HCT116 (cell line): ENCODE results near the gene CIT. TPM values are rescaled to one million over a fixed set of nuclear protein-coding genes. Genes with fewer than 3 reads are reported as not detected.

ENCODE experiments used
- ATAC-seq: fragments of 200-7000 bp; cut with Tn5 transposase; 2 replicates; pipeline ENCODE4 v1.9.1; 2020; ENCODE audit warnings: mild to moderate bottlenecking, moderate library complexity
- BruUV-seq: library from RNA; stranded (reverse); fragments of 400-500 nt; replicated peaks from 2 replicates; lab custom pipeline; 2021; lab: Mats Ljungman, UMichigan
- CTCF ChIA-PET: fragments of 300-600 bp; sonication (Branson Sonifier 250); formaldehyde crosslinking; loops from one replicate; lab custom pipeline; 2021; ENCODE audit warnings: antibody characterized with exemption; lab: Charles Lee
- POLR2A ChIA-PET: fragments of 300-600, 350-600 bp; sonication (Branson Sonifier 250); formaldehyde crosslinking; loops from one replicate; lab custom pipeline; 2021; ENCODE audit warnings: antibody characterized with exemption; lab: Charles Lee
- RAD21 ChIA-PET, 2 experiments: fragments of 300-600 bp; sonication (Branson Sonifier 250); formaldehyde crosslinking; loops; one replicate each; lab custom pipeline; 2023; ENCODE audit warnings: low total read pairs in 2 of 2; ENCODE audit not compliant: uncharacterized antibody in 2 of 2, unreplicated experiment in 2 of 2, low non-redundant PET in 1 of 2; lab: Charles Lee
- DNase-seq: peaks from one replicate; pipeline ENCODE4 v3.0.0-alpha.2; 2010; ENCODE audit warnings: low read depth, low spot score
- H2AFZ ChIP-seq: fragments of 200-600 bp; shearing (Covaris generic), sonication (generic); 2 replicates; pipeline ENCODE4 v1.6.1; 2017; ENCODE audit warnings: low read depth, mixed run types, mixed read lengths, antibody characterized with exemption, low read length; ENCODE audit not compliant: poor library complexity, severe bottlenecking
- H3K27ac ChIP-seq: 2 replicates; pipeline ENCODE4 v1.5.1; 2012; ENCODE audit warnings: low read depth, low read length
- H3K27me3 ChIP-seq: fragments of 200-600 bp; sonication (generic); 2 replicates; pipeline ENCODE4 v1.6.1; 2016; ENCODE audit warnings: mixed run types, low read length, mixed read lengths; ENCODE audit not compliant: insufficient read depth
- H3K36me3 ChIP-seq, 2 experiments: fragments of 200-500 bp in 1 of 2; fragments of 200-600 bp in 1 of 2; sonication (Bioruptor generic) in 1 of 2; sonication (generic) in 1 of 2; 2 replicates each; pipeline versions ENCODE4 v1.5.1 to v1.6.1; 2014 to 2016; ENCODE audit warnings: low read length in 2 of 2, inconsistent platforms in 1 of 2, mixed read lengths in 1 of 2, mixed run types in 1 of 2; ENCODE audit not compliant: insufficient read depth in 2 of 2, control insufficient read depth in 1 of 2
- H3K4me1 ChIP-seq, 2 experiments: fragments of 200-600 bp in 1 of 2; sonication (generic) in 1 of 2; 2 replicates each; pipeline versions ENCODE4 v1.5.1 to v1.6.1; 2012 to 2017; ENCODE audit warnings: low read length in 2 of 2, inconsistent platforms in 1 of 2, mild to moderate bottlenecking in 1 of 2, mixed read lengths in 1 of 2, mixed run types in 1 of 2, moderate library complexity in 1 of 2; ENCODE audit not compliant: insufficient read depth in 2 of 2, control insufficient read depth in 1 of 2
- H3K4me2 ChIP-seq: fragments of 200-600 bp; sonication (generic); 2 replicates; pipeline ENCODE4 v1.6.1; 2017; ENCODE audit warnings: mixed run types, low read length, mixed read lengths
- H3K4me3 ChIP-seq, 2 experiments: fragments of 200-600 bp in 1 of 2; sonication (generic) in 1 of 2; replicated peaks in 1 of 2; 2 replicates each; pipeline ENCODE4 v1.5.1; 2011 to 2016; ENCODE audit warnings: low read length in 2 of 2, control low read depth in 1 of 2, low read depth in 1 of 2, mild to moderate bottlenecking in 1 of 2, mixed read lengths in 1 of 2, mixed run types in 1 of 2
- H3K79me2 ChIP-seq: fragments of 200-600 bp; sonication (generic); 2 replicates; pipeline ENCODE4 v1.6.1; 2017; ENCODE audit warnings: mild to moderate bottlenecking, mixed run types, low read length, moderate library complexity, mixed read lengths; ENCODE audit not compliant: insufficient read depth
- H3K9ac ChIP-seq: fragments of 200-600 bp; sonication (generic); 2 replicates; pipeline ENCODE4 v1.6.1; 2016; ENCODE audit warnings: low read length, mixed read lengths
- H3K9me2 ChIP-seq: fragments of 200-600 bp; sonication (generic), shearing (Covaris generic); 2 replicates; pipeline ENCODE4 v1.6.1; 2017; ENCODE audit warnings: mixed run types, mild to moderate bottlenecking, moderate library complexity; ENCODE audit not compliant: insufficient read depth
- H3K9me3 ChIP-seq, 2 experiments: fragments of 200-500 bp in 1 of 2; fragments of 200-600 bp in 1 of 2; sonication (Bioruptor generic) in 1 of 2; sonication (generic) in 1 of 2; 2 replicates each; pipeline ENCODE4 v1.6.1; 2014 to 2017; ENCODE audit warnings: low read length in 2 of 2, mixed read lengths in 2 of 2, inconsistent platforms in 1 of 2, low read depth in 1 of 2, mild to moderate bottlenecking in 1 of 2, mixed run types in 1 of 2, moderate library complexity in 1 of 2; ENCODE audit not compliant: control insufficient read depth in 1 of 2, insufficient read depth in 1 of 2
- H4K20me1 ChIP-seq: fragments of 200-600 bp; sonication (generic), shearing (Covaris generic); 2 replicates; pipeline ENCODE4 v1.6.1; 2017; ENCODE audit warnings: mixed run types, mild to moderate bottlenecking, moderate library complexity; ENCODE audit not compliant: insufficient read depth
- EGR1 ChIP-seq: IDR thresholded peaks from 2 replicates; pipeline ENCODE4 v1.6.1; 2012; ENCODE audit warnings: low read depth
- ELF1 ChIP-seq: IDR thresholded peaks from 2 replicates; pipeline ENCODE4 v1.6.1; 2012; ENCODE audit warnings: low read depth, borderline replicate concordance
- EZH2phosphoT487 ChIP-seq: fragments of 200-600 bp; IDR thresholded peaks from 2 replicates; pipeline ENCODE4 v1.6.1; 2018; ENCODE audit warnings: antibody characterized with exemption, borderline replicate concordance
- FOSL1 ChIP-seq: IDR thresholded peaks from 2 replicates; pipeline ENCODE4 v1.6.1; 2012; ENCODE audit warnings: low read depth
- JUND ChIP-seq: IDR thresholded peaks from 2 replicates; pipeline ENCODE4 v1.6.1; 2012
- POLR2A ChIP-seq: IDR thresholded peaks from 2 replicates; pipeline ENCODE4 v1.7.0; 2011; ENCODE audit warnings: borderline replicate concordance; ENCODE audit not compliant: insufficient read depth, insufficient read length; ENCODE audit errors: extremely low read depth
- POLR2AphosphoS5 ChIP-seq: IDR thresholded peaks from 2 replicates; pipeline ENCODE4 v1.6.1; 2011; ENCODE audit warnings: mild to moderate bottlenecking, low read depth, low read length, moderate library complexity
- RAD21 ChIP-seq: IDR thresholded peaks from 2 replicates; pipeline ENCODE4 v1.6.1; 2012; ENCODE audit warnings: low read depth, mild to moderate bottlenecking
- SP1 ChIP-seq: IDR thresholded peaks from 2 replicates; pipeline ENCODE4 v1.6.1; 2012; ENCODE audit warnings: low read depth
- SRF ChIP-seq: IDR thresholded peaks from 2 replicates; pipeline ENCODE4 v1.6.1; 2012; ENCODE audit warnings: low read depth
- ZNF274 ChIP-seq: fragments of 200-500 bp; sonication (Bioruptor generic); IDR thresholded peaks from 2 replicates; pipeline ENCODE4 v1.6.1; 2014; ENCODE audit warnings: mild to moderate bottlenecking, low read depth, low read length, inconsistent platforms
- intact Hi-C: fragments of 100-400 bp; cut with micrococcal nuclease; formaldehyde crosslinking; loops from 2 replicates; pipeline ENCODE4 v1.10.0; 2022
- total RNA-seq: library from RNA; stranded (reverse); gene quantifications from one replicate; pipeline ENCODE4 v1.2.1, GENCODE V29; 2021; ENCODE audit not compliant: unreplicated experiment
- TF ChIP-seq, protein P1 (sequence below), 3 experiments: fragments of 200-600 bp in 1 of 3; sonication (generic) in 1 of 3; IDR thresholded peaks in 2 of 3; conservative IDR thresholded peaks in 1 of 3; 2 replicates each; pipeline ENCODE4 v1.5.1; 2012 to 2017; ENCODE audit warnings: low read depth in 2 of 3, low read length in 2 of 3, antibody characterized with exemption in 1 of 3, borderline replicate concordance in 1 of 3, control low read depth in 1 of 3, mild to moderate bottlenecking in 1 of 3, mixed read lengths in 1 of 3, mixed run types in 1 of 3, moderate library complexity in 1 of 3; ENCODE audit not compliant: insufficient read depth in 1 of 3
- TF ChIP-seq, protein P2 (sequence below): IDR thresholded peaks from 2 replicates; pipeline ENCODE4 v1.6.1; 2011; ENCODE audit warnings: mild to moderate bottlenecking, low read length, moderate library complexity; ENCODE audit not compliant: insufficient replicate concordance; ENCODE audit errors: extremely low read depth

Gene CIT
- total RNA-seq, 1 experiment from 2014 or later = 54.2 TPM

DNA sequence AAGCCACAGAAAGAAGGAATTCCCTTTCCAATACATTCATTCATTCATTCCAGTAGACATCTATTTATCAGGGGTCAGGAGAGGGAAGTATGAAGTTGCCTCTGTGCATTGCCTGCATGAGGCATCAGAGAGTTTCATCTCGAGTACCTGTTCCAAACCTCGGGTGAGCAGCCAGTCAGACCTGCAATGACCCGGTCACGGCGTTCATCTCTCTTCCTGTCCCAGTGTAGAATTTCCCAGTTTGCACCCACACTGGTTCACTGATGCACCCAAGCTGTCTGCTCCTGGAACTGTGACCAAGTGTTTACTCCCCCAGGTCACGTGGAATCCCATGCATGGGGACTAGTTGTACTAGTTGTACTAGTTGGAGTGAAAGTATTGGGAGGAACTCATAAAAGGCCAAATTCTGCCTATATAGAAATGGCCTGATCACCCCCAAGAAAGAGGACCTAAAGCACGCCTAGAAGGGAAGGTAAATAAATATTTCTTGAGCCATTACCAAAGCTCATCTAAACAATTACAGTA lies 231.5 kb downstream of the CIT start:
- RAD21 ChIA-PET = no interaction called here
- no peaks in the 10 kb centered on the region for H3K9me3 ChIP-seq
- H3K27me3 ChIP-seq = no peaks in the 10 kb centered on the region
- no peak overlapping the region for H3K4me3 ChIP-seq
- H2AFZ ChIP-seq = no peak overlapping the region
- no peaks in the 10 kb centered on the region for H3K36me3 ChIP-seq
- peaks cover 0 to 3% of the 10 kb centered on the region in 2 experiments; a peak in 1 of 4 replicates for H3K4me1 ChIP-seq
- H3K27ac ChIP-seq = no peak overlapping the region
- BruUV-seq = no TSS peak
- H4K20me1 ChIP-seq = no peaks in the 10 kb centered on the region
- no peak overlapping the region for H3K9ac ChIP-seq
- intact Hi-C loops = loop anchor here (5.0 to 10.0 kb wide), 2 partner anchors 141 to 203 kb away; no protein-coding TSS in a partner anchor
- TF ChIP-seq EGR1 = no peak
- no peak for TF ChIP-seq POLR2AphosphoS5
- TF ChIP-seq EZH2phosphoT487 = no peak
- TF ChIP-seq RAD21 = no peak
- TF ChIP-seq JUND = no peak
- TF ChIP-seq SRF = no peak
- TF ChIP-seq, protein P1, sequence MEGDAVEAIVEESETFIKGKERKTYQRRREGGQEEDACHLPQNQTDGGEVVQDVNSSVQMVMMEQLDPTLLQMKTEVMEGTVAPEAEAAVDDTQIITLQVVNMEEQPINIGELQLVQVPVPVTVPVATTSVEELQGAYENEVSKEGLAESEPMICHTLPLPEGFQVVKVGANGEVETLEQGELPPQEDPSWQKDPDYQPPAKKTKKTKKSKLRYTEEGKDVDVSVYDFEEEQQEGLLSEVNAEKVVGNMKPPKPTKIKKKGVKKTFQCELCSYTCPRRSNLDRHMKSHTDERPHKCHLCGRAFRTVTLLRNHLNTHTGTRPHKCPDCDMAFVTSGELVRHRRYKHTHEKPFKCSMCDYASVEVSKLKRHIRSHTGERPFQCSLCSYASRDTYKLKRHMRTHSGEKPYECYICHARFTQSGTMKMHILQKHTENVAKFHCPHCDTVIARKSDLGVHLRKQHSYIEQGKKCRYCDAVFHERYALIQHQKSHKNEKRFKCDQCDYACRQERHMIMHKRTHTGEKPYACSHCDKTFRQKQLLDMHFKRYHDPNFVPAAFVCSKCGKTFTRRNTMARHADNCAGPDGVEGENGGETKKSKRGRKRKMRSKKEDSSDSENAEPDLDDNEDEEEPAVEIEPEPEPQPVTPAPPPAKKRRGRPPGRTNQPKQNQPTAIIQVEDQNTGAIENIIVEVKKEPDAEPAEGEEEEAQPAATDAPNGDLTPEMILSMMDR (IDR thresholded peaks at IDR 0.05 in 2 of 3, conservative IDR thresholded peaks at IDR 0.05 in 1 of 3; ENCODE audit: borderline replicate concordance in 1 of 3, insufficient read depth in 1 of 3, low read depth in 2 of 3, low read length in 2 of 3) = no peak
- no peak for TF ChIP-seq SP1
- TF ChIP-seq, protein P2, sequence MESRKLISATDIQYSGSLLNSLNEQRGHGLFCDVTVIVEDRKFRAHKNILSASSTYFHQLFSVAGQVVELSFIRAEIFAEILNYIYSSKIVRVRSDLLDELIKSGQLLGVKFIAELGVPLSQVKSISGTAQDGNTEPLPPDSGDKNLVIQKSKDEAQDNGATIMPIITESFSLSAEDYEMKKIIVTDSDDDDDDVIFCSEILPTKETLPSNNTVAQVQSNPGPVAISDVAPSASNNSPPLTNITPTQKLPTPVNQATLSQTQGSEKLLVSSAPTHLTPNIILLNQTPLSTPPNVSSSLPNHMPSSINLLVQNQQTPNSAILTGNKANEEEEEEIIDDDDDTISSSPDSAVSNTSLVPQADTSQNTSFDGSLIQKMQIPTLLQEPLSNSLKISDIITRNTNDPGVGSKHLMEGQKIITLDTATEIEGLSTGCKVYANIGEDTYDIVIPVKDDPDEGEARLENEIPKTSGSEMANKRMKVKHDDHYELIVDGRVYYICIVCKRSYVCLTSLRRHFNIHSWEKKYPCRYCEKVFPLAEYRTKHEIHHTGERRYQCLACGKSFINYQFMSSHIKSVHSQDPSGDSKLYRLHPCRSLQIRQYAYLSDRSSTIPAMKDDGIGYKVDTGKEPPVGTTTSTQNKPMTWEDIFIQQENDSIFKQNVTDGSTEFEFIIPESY = no peak
- TF ChIP-seq FOSL1 = no peak
- no peak for TF ChIP-seq ELF1
- TF ChIP-seq POLR2A = no peak
- TF ChIP-seq ZNF274 = no peak
- no peak for ATAC-seq
- CTCF ChIA-PET = no interaction called here
- no peaks in the 10 kb centered on the region for H3K79me2 ChIP-seq
- DNase-seq = no peak
- H3K4me2 ChIP-seq = no peak overlapping the region
- POLR2A ChIA-PET = no interaction called here
- H3K9me2 ChIP-seq = no peaks in the 10 kb centered on the region
